Right forelimb (tissue), 1 donor: Measurements from ENCODE around the gene PTPRM.

Experiments used
- DNase-seq: peaks from one replicate; pipeline ENCODE4 v3.0.0-alpha.2; 2018

PTPRM gene

GRCh38 chr18:7676253-7676873 lies 109.2 kb downstream of the PTPRM start:
- DNase-seq, result no peak

GRCh38 chr18:7677001-7677400 lies 109.9 kb downstream of the PTPRM start:
- DNase-seq, result no peak

GRCh38 chr18:7677424-7677823 lies 110.3 kb downstream of the PTPRM start:
- DNase-seq, result no peak

DNA sequence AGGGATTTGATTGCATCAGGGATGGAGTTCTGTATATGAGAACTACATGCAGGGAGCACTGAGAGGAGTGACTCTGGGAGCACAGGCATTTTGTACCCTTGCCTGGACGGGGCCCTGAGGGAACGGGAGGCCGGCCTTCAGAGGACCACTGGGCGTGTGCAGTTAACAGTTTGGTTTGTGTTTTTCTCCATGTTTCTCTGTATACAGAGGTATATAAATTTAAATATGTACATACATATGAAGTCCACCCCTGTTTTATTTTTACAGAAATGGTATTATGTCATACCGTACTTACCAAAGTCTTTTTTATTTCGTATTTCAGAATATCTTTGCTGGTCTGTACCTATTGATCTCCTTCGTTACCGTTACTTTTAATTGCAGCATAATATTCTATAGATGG lies 111.3 kb downstream of the PTPRM start:
- no peak for DNase-seq

DNA sequence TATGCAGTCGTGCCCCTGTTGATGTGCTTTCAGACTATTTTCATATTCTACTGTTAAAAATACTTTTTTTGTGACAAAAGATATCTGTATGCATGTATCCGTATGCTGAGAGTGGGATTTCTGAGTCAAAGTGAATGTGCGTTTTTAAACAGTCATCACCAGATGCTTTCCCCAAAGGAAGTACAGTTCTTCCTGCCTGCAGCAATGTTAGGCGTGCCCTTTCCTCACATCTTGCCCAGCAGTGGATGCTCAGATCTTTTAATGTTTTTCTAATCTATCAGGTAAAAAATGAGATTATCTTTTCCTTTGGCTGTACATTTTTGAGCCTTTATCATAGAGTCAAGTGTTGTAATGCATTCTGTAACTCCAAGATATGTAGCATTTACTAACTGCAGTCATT lies 111.7 kb downstream of the PTPRM start:
- DNase-seq, result no peak

DNA sequence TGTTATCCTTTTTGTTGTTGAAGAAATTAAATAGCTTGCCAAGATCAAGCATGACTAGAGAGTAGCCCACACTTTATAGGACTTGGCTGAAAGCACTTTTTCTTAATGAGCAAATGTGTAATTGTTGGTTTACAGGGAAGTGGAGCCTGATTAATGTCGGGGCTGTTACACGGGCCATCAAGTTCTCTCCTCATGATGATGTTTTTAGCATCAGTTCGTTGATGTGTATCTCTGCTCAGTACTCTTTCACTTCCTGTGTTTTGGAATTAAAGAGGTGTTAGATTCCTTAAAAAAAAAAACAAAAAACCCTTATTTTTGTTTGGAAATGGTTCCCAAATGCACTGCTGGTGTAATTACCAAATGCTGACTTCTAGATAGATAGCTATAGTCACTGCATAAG lies 114.2 kb downstream of the PTPRM start:
- DNase-seq, result no peak

DNA sequence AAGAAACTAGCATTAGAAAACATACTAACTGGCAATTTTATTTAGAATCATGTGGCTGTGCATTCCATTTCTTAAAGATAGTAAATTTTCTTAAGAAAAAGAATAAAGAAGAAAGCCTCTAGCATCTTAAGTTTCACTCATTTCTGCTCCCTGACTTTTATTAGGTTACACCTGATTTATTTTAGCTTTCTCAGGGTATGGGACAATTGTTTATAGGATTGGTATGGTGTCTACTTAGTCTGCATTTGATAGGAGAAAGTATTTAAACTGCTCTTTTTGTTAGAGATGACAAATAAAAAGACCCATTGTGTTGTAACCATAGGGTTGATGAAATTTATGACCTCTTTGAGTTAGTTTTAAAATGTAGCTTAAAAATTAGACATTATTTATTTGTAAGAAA lies 115.2 kb downstream of the PTPRM start:
- DNase-seq, result no peak

DNA sequence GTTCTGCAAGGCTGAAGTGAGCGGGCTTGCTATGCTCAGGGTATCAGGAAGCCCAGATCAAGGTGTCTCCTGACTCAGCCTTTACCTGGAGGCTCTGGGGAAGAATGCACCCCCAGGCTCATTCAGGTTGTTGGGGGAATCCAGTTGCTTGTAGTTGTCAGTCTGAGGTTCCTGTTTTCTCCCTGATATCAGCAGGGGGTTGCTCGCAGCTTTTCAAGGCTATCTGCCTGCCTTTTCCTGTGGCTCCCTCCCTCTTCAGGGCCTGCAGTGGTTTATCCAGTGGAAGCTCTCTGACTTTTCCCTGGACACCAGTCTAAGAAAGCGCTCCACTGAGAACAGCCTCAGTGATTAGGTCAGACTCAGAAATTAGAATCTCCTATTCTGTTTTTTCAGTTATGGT lies 116.6 kb downstream of the PTPRM start:
- no peak for DNase-seq

DNA sequence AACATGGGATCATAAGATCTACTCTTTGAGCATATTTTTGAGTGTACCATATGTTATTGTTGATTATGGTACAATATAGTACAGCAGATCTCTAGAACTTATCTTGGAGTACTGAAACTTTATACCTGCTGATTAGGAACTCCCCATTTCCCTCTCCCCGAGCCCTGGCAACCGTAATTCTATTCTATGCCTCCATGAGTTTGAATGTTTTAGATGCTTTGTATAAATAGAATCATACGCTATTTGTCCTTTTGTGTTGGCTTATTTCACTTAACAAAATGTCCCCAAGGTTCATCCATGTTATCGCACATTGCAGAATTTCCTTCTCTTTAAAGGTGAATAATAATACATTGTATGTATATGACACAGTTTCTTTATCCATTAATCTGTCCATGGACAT lies 117.2 kb downstream of the PTPRM start:
- no peak for DNase-seq

GRCh38 chr18:7684966-7685365 lies 117.8 kb downstream of the PTPRM start:
- DNase-seq, result no peak

DNA sequence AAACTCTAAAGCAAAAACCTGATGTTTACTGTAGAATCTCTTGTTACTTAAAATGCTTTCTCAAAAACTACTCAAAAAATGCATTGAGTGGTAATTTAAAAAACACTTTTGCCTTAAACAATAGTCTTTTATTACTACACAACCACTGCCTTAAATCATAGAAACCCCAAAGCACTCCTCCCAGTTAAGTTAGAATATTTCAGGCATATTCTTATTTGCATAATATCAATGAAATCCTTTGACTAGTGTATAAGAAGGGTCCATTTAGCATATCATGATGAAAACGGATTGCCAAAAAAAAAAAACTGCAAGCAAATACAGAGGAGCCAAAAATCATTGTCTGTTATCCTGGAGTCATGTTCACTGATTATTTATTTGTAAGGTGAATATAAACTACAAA lies 119.2 kb downstream of the PTPRM start:
- no peak for DNase-seq

GRCh38 chr18:7688580-7688979 lies 121.5 kb downstream of the PTPRM start:
- DNase-seq, result no peak

DNA sequence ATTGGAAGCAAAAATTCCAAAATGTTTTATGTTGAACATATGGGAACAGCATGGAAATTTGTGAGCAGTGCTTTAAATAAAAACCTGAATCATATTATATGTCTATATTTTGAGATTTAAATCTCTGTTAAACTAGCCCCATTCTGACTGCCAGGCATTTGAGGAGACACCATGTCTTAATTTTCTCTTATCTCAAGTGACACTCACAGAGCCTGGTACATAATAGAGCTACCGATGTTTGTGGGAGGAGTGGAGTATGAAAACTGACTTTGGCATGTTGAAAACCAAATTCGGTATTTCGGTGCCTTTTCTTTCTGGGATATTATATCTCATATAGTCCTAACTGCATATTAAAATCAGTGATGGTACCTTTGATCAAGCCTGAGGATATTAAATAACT lies 124.1 kb downstream of the PTPRM start:
- no peak for DNase-seq

DNA sequence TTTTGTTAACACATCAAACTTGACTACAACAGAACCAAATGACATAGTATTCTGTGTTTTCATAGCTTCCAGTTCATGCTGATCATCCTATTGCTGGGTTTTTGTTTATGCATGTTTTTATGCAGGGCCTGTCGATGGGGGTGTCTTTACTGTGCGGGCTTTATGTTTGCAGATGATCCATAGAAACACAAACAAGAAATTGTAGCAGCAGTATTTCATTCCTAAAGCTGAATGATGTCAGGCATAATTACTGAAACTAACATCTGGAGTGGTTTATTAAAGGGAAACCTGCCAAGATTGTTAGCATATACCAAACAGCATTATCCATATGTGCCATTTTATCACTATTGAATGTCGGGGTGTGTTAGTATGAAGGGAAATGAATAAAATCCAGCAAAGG lies 129.7 kb downstream of the PTPRM start:
- DNase-seq, result no peak

DNA sequence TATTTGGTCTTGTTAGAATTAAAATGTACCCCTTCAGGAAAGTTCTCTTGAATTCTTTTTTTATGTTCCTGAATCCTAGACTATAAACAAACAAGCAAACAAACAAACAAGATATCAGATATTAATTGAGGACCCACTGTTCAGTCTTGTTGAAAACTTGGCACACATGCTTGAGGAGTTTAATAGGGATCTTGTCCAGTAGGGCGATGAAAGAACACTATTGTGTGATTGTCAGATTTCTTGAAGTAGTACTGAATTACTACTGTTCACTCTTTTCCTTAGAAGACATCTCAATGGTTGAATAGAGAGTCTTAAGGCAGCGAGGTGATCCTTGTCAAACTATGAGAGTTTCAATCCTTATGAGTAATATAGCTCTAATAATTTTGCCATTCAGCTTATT lies 130.2 kb downstream of the PTPRM start:
- DNase-seq, result no peak

DNA sequence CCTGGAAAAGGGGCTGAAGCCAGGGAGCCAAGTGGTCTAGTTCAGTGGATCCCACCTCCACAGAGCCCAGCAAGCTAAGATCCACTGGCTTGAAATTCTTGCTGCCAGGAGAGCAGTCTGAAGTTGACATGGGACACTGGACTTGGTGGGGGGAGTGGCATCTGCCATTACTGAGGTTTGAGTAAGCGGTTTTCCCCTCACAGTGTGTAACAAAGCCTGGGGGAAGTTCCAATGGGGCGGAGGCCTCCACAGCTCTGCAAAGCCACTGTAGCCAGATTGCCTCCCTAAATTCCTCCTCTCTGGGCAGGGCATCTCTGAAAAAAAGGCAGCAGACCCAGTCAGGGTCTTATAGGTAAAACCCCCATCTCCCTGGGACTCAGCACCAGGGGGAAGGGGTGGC lies 144.4 kb downstream of the PTPRM start:
- no peak for DNase-seq

DNA sequence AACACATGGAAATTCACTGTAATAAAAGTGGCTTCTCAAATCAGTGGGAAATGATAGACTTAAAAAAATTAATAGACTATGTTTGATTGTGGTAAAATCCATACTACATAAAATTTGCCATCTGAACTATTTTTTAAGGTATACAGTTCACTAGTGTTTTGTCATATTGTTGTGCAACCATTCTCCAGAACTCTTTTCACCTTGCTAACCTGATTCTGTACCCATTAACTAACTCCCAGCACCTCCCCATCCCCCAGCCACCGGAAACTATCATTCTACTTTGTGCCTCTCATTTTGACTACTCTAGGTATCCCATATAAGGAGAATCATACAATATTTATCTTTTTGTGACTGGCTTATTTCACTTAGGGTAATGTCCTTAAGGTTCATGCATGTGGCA lies 153.3 kb downstream of the PTPRM start:
- DNase-seq, result no peak

- DNase-seq, result no peak
These were observed 154.4 kb downstream of the PTPRM start for GRCh38 chr18:7721532-7721931.

- no peak for DNase-seq
These were observed 155.8 kb downstream of the PTPRM start for GRCh38 chr18:7722955-7723354.

- DNase-seq, result no peak
These were observed 156.4 kb downstream of the PTPRM start for GRCh38 chr18:7723558-7723957.

GRCh38 chr18:7725473-7725872 lies 158.4 kb downstream of the PTPRM start:
- no peak for DNase-seq

DNA sequence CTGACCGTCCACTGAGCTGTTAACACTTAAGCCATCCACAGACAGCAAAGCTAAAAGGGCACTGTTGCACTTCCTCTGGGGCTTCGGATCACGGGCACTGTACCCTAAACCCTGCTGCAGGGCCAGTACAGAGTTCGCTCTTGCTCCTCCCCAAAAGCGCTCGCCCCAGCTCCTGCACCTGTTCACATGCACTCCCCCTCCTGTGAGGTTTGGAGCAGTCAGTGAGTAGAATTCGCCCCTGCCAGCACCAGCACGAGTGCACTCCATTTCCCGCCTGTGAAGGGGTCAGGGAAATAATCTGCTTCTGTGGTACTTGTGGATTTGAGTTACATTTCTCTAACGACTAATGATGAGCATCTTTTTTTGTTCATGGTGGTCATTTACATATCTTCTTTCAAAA lies 158.8 kb downstream of the PTPRM start:
- no peak for DNase-seq

GRCh38 chr18:7726522-7726921 lies 159.4 kb downstream of the PTPRM start:
- no peak for DNase-seq

GRCh38 chr18:7727361-7728076 lies 160.4 kb downstream of the PTPRM start:
- no peak for DNase-seq

- DNase-seq, result no peak
These were observed 161.2 kb downstream of the PTPRM start for GRCh38 chr18:7728297-7728696.
